Limb (tissue), 2 donors: ENCODE results near the gene CBX2.
A peak's percentile ranks its signal among the peaks of the same experiment; 100 is the strongest.

ENCODE experiments used
- DNase-seq, 2 donors: peaks; one replicate each; pipeline ENCODE4 v3.0.0-alpha.2; 2016; ENCODE audit errors: extremely low spot score in 2 of 2

Gene CBX2

DNA sequence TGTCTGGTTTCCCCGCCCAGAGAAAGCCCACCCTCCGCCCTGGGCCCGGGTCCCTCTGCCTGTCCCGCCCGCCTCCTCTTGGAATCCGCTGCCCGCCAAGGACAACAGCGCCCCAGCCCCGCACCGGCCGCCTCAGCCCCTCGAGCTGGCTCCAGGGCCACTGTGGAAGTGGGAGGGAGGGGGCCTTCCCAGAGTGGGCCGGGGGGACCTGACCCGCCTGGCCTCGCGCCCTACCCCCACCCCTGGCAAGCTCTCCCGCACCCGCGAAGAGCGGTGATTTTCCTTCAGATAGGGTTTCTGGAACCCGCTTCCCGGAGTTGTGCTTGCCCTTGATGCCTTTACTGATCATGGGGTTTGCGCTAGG lies 21.2 kb downstream of the CBX2 start:
- peak in 1 of 2 donors; percentile 75 for DNase-seq

DNA sequence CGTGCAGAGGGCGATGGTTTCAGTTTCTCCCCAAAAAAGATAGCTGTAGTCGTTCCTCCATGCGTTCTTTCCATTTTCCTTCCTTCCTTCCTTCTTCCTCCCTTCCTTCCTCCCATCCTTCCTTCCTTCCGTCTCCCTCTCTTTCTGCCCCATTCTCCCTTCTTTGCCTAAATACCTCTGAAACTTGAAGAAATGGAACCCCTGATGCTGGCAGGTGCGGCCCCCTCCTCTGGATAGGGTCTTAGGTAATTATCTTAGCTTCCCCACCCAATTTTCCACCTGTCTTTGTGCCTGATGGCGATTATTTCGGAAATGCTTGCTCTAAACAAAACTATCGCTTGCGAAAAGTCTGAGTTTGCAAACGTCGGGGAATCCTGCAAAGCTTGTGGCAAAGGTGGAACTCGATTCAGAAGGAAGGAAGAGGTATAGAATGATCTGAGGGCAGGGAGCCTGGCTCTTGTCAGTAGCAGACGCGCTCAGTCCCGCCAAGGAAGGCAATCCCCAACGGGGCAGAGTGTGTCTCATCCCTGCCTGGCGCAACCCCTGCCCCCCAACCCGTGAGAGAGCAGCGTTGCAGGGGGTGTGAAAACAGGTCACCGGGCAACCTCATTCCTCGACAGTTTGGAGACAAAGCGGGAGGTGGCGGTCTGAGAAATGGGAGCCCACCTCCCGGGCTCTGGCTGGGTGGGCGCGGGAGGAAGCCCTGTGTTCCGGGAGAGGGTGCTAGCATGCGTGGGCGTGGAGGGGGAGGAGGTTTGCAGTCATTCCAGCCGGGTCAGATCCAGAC lies 21.8 kb downstream of the CBX2 start:
- no peak for DNase-seq

DNA sequence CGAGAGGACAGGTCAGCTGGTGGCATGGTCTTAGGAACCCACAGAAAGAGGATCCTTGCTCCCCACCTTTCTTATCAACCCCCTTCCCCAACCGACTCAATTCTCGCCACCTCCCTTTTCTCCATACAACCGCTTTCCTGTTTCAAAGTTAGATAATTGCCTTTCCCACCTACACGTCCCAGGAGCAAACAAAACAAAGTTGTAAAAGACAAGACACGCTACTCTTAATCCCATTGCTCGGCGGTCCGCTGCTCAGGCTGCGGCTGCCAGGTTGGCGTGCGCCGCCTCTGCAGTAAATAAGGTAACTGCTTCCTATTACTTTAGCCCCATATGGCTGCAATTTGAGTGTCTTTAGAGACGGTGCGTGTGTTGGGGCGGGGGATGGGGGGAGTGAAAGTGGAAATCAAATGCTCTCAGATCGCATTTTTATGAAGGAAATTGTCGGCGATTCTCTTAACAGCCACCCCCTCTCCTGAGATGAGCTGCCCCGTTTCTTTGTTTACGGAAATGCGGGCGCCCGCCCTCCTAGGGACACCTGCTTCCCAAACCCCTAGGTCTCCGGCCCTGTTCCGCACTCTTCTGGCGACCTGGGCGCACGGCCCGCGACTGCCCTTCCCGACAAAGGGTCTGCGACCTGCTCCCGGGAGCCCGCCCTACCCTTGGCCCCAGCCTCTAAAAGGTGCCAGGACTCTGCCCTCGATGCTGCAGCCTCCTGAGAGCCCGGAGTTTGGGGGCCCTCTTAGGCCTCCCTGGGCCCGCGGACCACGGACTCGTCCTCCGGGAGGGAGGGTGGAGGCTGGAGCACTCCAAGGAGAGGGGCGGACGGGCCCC lies 22.6 kb downstream of the CBX2 start:
- peak; percentile 74 to 75 for DNase-seq

DNA sequence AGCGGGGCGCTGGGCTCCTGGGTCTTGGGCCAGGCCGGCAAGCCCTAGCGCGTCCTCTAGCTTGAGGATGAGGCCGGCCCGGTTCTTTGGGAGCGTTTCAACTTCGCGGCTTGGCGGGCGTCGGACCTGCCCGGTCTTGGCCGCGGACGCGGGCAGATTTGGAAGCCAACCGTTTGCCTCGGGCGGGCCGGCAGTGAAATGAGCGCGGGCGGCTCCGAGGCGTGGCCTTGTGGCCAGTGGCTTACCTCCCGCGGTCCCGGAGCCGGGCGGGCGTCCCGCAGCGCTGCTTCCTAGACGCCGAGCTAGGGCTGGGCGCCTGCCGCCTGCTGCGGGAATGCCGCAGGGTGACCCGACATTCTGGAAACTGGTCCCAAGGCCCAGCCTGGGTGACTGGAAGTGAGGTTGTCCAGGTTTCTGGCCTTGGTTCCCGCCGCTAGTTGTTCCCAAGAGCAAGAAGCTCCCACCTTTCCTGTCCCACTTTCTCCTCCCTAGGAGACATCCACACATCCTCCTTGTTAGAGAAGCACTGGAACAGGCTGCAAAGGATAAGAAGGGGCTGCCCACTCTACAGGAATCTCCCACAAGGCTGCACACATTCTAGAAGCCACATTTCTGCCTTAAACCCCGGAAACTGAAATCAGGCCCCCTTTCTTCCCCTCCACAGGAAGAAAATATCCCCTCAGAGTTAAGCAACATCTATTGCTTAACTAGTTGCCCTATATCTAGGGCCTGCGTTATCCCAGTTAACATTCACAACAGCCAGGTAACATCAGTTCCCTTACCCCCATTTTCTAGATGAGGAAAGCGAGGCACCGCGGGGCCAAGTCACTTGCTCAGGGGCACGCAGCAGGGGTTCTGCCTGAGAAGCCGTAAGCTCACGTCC lies 23.4 kb downstream of the CBX2 start:
- peak in 1 of 2 donors; percentile 58 for DNase-seq

DNA sequence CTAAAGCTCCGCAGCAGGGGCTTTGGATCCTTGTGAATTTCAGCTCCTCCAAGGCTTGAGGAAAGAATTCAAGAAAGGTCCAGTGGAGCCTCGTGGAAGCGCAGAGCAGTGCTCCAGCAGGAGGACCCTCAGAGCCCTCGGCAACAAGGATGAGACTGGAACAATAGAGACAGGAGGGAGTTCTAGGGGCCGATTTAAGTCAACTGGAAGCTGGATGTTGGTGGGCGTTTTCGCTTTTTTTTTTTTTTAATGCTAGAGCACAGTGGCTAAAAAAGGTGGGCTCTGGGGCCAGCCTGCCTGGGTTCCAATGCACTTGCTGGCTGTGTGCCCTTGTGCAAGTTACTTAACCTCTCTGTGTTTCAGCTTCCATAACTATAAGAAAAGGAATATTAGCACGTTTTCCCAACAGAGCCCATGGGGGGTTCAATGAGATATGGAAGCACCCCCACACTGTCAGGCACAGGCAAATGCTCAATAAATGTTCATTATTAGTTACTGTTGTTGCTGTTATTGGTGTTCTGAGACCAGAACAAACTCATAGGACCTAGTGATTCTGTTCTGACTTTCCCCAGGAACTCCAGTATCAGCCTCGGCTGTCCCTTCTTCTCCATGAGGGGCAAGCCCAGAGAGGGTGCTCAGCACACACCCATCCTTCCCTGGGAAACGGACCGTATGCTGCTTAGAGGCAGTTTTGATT lies 24.2 kb downstream of the CBX2 start:
- DNase-seq, result no peak

DNA sequence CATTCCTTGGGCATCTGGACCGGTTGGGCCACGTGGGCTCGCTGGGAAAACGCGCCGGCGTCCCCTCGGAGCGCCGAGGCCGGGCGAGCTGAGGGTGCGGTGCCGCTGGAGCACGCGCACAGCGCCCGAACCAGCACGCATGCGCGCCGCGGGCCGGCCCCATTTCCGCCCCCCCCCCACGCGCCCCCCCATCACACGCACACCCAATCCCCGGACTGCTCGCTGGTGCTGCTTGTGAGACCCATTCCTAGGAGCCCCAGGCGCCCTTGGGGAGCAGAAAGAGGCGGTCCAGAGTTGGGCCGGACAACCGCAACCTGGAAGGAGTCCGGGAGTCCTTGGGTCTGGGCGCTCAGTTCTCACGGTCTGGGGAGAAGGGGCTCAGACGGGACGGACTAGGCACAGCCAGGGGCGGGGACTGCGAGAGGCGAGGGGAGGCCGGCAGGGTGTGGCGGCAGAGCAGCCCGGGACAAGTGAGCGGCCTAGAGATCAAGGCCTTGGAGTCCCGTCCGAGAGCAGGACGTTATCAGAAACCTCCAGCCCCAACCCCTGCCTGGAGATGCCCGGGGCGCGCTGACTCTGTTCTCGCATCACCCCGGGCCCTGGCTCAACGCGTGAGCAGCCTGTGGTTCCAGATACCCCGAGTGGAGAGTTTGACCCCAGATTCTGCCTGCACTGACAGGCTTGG lies 24.9 kb downstream of the CBX2 start:
- DNase-seq, result peak in 1 of 2 donors; percentile 68

DNA sequence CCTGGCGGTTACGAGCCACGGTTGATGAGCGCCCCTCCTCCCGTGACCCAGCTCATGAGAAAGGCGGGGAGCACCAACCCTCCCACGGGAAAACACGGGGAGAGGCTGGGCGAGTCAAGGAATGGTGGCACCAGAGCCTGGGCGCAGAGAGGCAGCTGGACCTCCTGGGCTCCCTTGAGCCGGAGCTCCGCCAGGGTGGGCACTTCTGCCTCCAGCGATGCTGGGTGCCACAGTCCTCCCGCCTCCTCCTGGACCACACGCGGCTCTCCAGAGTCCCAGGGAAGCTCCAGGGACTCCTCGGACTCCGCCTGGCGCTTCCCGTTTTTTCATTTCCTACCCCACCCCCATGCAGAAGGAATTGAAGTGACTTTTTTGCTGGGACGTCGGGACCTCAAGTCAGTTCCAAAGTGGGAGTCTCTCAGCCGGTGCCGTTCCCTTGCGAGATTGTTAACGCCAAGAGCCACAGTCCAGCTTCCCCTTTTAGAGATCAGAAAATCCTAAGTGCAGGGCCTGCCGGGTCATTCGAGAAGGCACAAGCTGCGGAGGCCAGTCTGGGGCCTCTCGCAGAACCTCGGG lies 25.6 kb downstream of the CBX2 start:
- no peak for DNase-seq

DNA sequence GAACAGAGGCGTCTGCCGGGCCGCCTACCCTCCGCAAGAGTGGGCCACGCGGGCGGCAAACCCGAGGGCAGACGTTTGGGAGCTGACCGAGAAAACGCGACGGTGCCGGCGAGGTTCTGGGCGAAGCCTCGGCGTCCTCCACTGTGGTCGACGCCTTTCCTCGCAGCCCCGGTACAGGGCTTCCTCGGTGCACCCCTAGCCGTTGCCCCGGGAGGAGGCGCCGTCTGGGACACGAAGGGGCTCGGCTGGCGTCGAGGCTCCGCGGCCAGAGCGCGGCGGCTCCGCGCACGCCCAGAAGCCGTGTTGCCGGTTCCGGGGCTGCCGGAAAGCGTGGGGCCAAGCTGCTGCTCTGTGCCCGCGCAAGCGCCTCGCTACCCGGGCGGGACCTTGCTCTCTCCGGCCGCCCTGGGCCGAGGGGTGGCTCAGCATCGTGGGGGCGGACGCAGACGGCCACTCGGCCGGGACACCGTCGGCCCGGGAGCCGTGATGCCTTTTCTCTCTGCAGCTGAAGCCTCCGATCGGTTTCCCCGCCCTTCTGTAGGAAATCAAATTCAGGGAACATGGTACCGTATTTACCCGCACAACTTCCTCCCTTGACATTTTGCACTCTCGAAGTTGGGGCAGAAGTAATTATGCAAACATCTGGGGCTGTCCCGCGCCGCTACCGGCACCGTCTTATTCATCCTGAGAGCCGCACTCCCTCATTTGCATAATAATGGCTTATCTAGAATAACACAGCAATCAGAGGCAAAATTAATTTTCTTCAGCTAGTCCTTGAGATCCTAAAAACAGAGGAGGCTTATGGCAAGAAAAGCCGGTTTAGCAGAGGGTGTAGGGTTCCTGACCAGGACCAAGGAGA lies 26.3 kb downstream of the CBX2 start:
- peak in 1 of 2 donors; percentile 65 for DNase-seq

DNA sequence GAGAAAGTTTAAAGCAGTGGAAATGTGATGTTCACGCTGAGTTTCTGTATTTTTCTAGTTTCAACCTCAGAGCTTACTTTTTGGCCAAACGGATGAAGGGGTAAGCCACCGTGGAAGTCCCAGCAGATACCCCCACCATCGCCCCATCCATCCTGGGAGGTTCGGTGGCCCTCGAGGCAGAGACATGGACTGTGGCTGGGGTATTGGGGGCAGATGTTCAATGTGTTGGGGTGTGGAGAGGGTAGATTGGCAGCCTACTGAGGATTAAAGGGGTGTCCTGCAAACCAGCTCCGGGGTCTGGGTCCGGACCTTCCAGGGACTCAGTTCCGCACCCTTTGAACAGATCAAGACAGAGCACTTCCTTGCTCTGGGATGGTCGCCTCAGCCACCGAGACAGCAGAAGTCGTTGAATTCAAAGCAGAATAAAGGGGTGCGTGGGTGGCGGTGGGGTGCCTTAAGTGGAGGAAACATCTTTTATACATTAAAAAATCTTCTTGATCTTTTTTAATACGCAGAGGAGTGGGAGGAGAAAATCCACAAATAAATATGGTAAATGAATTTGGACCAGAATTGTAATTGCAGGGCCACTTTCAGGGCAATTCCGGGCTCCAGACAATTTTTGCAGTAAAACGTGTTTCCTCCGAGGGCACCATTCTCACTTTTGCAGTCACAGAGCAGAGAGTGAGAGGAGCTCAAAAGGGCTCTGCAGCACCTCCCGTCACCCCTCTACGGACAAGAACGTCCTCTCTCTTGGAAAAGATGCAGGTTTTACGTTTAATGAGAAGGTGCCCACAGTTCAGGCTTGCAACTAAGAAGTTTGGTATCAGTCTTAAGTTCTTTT lies 27.1 kb downstream of the CBX2 start:
- no peak for DNase-seq

DNA sequence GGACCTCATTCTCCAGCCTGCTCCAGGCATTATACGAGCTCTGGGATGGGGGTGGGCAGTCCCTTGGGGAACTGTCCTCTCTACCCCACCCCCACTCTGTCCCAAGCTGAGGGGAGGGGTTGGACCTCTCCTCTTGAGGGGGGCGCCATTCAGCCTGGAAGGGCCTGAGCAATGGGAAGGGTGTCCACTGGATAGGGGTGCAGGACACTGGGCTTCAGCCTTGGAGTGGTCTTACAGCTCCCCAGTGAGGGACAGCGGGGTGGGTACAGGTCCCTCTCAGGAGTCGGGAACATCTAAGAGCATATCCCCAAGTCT lies 28.5 kb downstream of the CBX2 start:
- DNase-seq, result no peak

DNA sequence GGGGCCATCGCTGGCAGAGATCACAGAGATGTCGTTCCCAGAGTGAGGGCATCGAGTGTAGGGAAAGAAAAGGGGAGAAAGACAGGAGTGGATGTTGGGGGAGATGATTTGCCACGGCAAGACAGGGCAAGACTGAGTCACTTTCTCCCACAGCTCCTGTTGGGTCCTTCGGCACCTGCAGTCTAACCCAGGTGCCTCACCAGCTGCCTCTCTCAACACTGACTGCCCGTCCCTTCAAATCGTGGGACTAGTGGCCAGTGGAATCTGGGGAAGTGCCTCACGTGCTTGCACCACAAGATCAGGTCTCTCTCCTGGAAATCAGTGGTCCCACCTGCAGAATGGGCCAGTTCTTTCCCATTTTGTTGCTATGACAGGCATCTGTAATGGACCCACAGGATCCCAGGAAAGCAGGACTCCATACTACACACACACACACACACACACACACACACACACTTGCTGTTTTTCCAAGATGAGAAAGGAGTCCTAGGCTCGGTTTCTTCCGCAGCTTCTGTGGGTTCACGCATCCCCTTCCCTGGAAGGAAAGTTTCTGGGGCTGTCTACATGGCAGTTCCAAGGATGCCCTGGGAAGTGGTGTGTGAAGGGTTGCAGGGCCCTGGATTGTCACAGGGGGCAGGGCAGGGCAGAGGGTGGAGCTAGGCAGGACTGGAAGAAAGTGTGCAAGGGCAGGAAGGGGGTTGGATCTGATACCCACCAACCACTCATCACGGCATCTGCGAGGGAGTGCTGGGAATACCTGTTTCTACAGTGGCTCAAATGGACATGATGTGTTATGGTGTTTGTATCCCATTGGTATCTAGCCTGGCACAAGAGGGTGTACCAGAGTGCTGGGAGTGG lies 29.1 kb downstream of the CBX2 start:
- no peak for DNase-seq

DNA sequence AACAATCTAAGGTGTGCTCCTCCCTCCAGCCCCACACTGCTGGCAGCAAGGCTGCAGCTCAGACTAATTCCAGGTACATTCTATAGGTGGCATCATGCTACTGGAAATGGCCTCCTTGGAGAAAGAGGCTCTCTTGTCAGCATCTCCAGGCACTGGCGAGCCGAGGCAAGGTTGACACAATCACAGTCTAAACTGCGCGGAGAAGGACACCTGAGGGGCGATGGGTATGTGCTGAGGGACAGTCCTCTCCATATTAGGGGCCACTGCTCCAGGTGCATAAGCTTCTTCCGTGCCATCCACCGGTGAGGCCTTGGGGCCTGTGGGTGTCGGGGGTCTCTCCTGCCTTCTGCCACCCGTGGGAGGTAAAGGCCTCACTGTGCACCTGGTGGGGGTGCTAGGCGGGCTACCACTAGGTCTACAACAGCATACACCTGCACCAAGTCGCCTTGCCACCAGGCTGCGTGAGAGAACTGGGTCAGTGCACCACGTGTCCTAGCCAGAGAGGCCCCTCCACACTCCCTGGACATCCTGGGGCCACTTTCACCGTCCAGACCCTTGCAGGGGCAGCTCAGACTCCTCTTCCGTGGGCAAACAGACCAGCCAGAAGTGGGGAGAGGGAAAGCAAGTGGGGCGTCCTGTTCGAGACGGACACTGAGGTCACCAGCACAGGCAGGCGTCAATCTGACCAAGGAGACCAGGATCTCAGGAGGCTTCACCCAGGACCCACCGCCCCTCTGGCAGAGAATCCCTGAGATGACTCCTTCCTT lies 31.0 kb downstream of the CBX2 start:
- DNase-seq, result no peak

DNA sequence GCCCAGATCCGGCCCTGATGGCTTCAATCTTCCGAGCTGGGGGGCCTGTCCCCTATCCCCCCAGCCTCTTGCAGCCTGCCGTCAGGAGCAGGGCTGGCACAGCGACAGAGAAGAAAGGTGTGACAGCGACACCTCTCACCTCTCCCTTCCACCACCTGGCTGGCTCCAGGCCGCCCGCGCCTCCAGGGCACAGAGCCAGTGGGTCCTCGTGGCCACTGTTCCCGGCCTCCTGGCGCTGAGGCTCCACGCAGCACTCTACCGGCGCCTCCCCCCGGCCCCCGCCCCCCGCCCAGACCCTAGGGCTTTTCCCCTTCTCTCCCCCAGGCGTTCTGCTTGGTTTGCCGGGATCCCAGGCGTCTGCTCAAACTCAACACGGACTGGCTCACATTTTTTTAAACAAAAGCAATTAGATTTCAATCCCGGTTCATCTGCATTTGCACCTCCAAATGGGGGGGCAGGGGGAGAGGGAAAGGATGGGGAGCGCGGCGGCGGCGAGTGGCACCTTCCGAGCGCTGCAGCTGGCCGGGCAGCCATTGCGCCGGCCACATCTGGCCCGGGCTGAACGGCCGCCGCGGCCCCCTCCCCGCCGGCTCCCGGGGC lies 31.7 kb downstream of the CBX2 start:
- no peak for DNase-seq

DNA sequence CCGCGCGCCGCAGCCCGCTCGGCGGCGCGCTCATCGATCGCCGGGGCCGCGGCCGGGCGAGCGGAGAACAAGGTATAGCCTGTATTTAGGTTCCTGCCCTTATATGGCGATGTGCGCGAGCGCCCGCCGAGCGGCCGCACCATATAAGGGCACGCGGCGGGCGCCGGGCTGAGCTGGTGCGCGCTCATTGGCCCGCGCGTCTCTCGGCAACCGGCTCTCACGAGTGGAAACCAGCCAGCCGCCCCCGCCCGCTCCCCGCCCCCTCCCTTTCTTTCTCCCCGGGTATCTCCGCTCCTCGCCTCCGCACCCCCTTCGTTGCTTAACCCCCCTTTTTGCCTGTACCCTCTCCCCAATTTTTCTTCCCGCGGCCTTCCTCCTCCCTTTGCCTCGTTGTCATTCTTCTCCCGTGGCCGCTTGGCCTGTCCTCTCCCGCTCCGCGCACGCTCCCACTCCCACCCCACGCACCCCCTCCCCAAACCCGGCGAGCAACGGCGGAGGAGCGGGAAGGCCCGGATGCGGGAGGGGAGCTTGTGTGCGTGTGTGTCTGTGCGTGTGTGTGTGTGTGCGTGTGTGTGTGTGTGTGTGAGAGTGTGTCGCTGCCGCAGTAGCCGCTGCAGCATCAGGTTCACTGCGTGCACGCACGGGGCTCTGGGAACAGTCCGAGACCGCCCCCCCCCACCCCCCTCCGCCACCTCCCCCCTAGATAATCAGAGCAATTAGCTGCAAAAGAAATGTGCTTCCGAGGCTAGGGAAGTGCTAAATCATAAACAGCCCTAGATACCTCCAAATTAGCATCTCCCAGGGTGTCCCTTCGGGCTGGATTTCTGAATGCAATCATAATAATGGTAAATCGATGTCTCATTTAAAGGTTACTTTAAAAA lies 32.4 kb downstream of the CBX2 start:
- DNase-seq, result peak; percentile 90 to 92
